GM21576 (cell line): ENCODE data around the gene SDK1.

Experiments
- ATAC-seq: cut with Tn5 transposase; IDR thresholded peaks from one replicate; pipeline ENCODE4 v1.9.1; 2021; ENCODE audit warnings: mild to moderate bottlenecking, moderate library complexity; ENCODE audit not compliant: unreplicated experiment

SDK1 gene

GRCh38 chr7:3859431-3859830 lies 558.4 kb downstream of the SDK1 start:
- no peak for ATAC-seq

- ATAC-seq: no peak
Observed at GRCh38 chr7:3860932-3861331, 559.9 kb downstream of the SDK1 start.

- no peak for ATAC-seq
Observed at GRCh38 chr7:3861386-3861785, 560.3 kb downstream of the SDK1 start.

GRCh38 chr7:3861941-3862340 lies 560.9 kb downstream of the SDK1 start:
- no peak for ATAC-seq

- no peak for ATAC-seq
Observed at GRCh38 chr7:3862774-3863173, 561.7 kb downstream of the SDK1 start.

- no peak for ATAC-seq
Observed at GRCh38 chr7:3866277-3866676, 565.2 kb downstream of the SDK1 start.

- ATAC-seq: no peak
Observed at GRCh38 chr7:3867863-3868262, 566.8 kb downstream of the SDK1 start.

- ATAC-seq: no peak
Observed at GRCh38 chr7:3879355-3880075, 578.5 kb downstream of the SDK1 start.

- ATAC-seq: no peak
Observed at GRCh38 chr7:3880228-3880987, 579.4 kb downstream of the SDK1 start.

- ATAC-seq: no peak
Observed at GRCh38 chr7:3882782-3883181, 581.7 kb downstream of the SDK1 start.

- ATAC-seq: no peak
Observed at GRCh38 chr7:3884543-3884942, 583.5 kb downstream of the SDK1 start.

- ATAC-seq: no peak
Observed at GRCh38 chr7:3887096-3887690, 586.1 kb downstream of the SDK1 start.

- ATAC-seq: no peak
Observed at GRCh38 chr7:3888096-3888495, 587.0 kb downstream of the SDK1 start.

GRCh38 chr7:3892157-3892556 lies 591.1 kb downstream of the SDK1 start:
- ATAC-seq: no peak

- ATAC-seq: no peak
Observed at GRCh38 chr7:3892686-3893085, 591.6 kb downstream of the SDK1 start.

- no peak for ATAC-seq
Observed at GRCh38 chr7:3893151-3893788, 592.2 kb downstream of the SDK1 start.

- ATAC-seq: no peak
Observed at GRCh38 chr7:3893789-3894153, 592.7 kb downstream of the SDK1 start.

- ATAC-seq: no peak
Observed at GRCh38 chr7:3895341-3896116, 594.5 kb downstream of the SDK1 start.

- no peak for ATAC-seq
Observed at GRCh38 chr7:3896169-3896765, 595.2 kb downstream of the SDK1 start.
